Neural progenitor cell (in vitro differentiated cells): ENCODE results near the gene CLCNKA. TPM values are rescaled to one million over a fixed set of nuclear protein-coding genes. Genes with fewer than 3 reads are reported as not detected.

Source experiments
- DNase-seq: peaks from one replicate; pipeline ENCODE4 v3.0.0-alpha.2; 2016; ENCODE audit warnings: low spot score
- H2AFZ ChIP-seq: fragments of 200-600 bp; sonication (generic); replicated peaks from 2 replicates; pipeline ENCODE4 v1.6.1; 2016; ENCODE audit warnings: antibody characterized with exemption
- H3F3A ChIP-seq: fragments of 200-600 bp; sonication (generic); 2 replicates; pipeline ENCODE4 v1.6.1; 2016; ENCODE audit warnings: antibody characterized with exemption, low read depth
- H3K27ac ChIP-seq: fragments of 200-600 bp; sonication (generic); 2 replicates; pipeline ENCODE4 v1.5.1; 2016; ENCODE audit warnings: mild to moderate bottlenecking
- H3K27me3 ChIP-seq: fragments of 200-600 bp; sonication (generic); 2 replicates; pipeline ENCODE4 v1.6.1; 2016; ENCODE audit warnings: mild to moderate bottlenecking, moderate library complexity
- H3K36me3 ChIP-seq: fragments of 200-600 bp; sonication (generic); 2 replicates; pipeline ENCODE4 v1.5.1; 2016
- H3K4me1 ChIP-seq: fragments of 200-600 bp; sonication (generic); 2 replicates; pipeline ENCODE4 v1.6.1; 2016; ENCODE audit warnings: mixed run types
- H3K4me2 ChIP-seq: fragments of 200-600 bp; sonication (generic); 2 replicates; pipeline ENCODE4 v1.6.1; 2016
- H3K4me3 ChIP-seq: fragments of 200-600 bp; sonication (generic); 2 replicates; pipeline ENCODE4 v1.5.1; 2016
- H3K79me2 ChIP-seq: fragments of 200-600 bp; sonication (generic); 2 replicates; pipeline ENCODE4 v1.6.1; 2016; ENCODE audit warnings: low read depth
- H3K9ac ChIP-seq: fragments of 200-600 bp; sonication (generic); 2 replicates; pipeline ENCODE4 v1.6.1; 2016
- H3K9me3 ChIP-seq: fragments of 200-600 bp; sonication (generic); 2 replicates; pipeline ENCODE4 v1.5.1; 2016; ENCODE audit warnings: low read depth
- H4K20me1 ChIP-seq: fragments of 200-600 bp; sonication (generic); 2 replicates; pipeline ENCODE4 v1.6.1; 2016; ENCODE audit warnings: low read depth
- H3K27ac Mint-ChIP-seq: 3 replicates; pipeline ENCODE4 v1.8.0; 2021; ENCODE audit warnings: mixed read lengths
- H3K27me3 Mint-ChIP-seq: 2 replicates; pipeline ENCODE4 v1.8.0; 2022; ENCODE audit warnings: low read depth, mild to moderate bottlenecking, inconsistent platforms, moderate library complexity, mixed read lengths; ENCODE audit not compliant: insufficient read depth
- H3K36me3 Mint-ChIP-seq: 3 replicates; pipeline ENCODE4 v1.8.0; 2021; ENCODE audit warnings: mixed read lengths
- H3K4me1 Mint-ChIP-seq: 3 replicates; pipeline ENCODE4 v1.8.0; 2021; ENCODE audit warnings: mixed read lengths
- H3K4me3 Mint-ChIP-seq: 3 replicates; pipeline ENCODE4 v1.8.0; 2021; ENCODE audit warnings: mild to moderate bottlenecking, moderate library complexity, mixed read lengths
- H3K9me3 Mint-ChIP-seq: 3 replicates; pipeline ENCODE4 v1.8.0; 2020; ENCODE audit warnings: mixed read lengths
- CTCF ChIP-seq: fragments of 200-600 bp; sonication (generic); IDR thresholded peaks from 2 replicates; pipeline ENCODE4 v1.5.1; 2017; ENCODE audit warnings: antibody characterized with exemption, mild to moderate bottlenecking
- EZH2 ChIP-seq: fragments of 200-600 bp; sonication (generic); IDR thresholded peaks from 2 replicates; pipeline ENCODE4 v1.6.1; 2017; ENCODE audit warnings: antibody characterized with exemption, mild to moderate bottlenecking, moderate library complexity
- EZH2phosphoT487 ChIP-seq: fragments of 200-600 bp; sonication (generic); IDR thresholded peaks from 2 replicates; pipeline ENCODE4 v1.6.1; 2017; ENCODE audit warnings: antibody characterized with exemption
- total RNA-seq: library from RNA; depleted of rRNA; stranded (reverse); fragments of >200 nt; gene quantifications from 2 replicates; pipeline ENCODE4 v1.2.3, GENCODE V29; 2015; ENCODE audit warnings: low replicate concordance

Gene CLCNKA
- not detected in 2 replicates for total RNA-seq

GRCh38 chr1:16021681-16022080 lies at the start of gene CLCNKA:
Gene CLCNKA, plus strand, starts transcription at chr1:16022036. Its CDS starts 584 bp downstream, at chr1:16022620.
- peak within 1 kb of the TSS; percentile 72 for H3K27ac Mint-ChIP-seq
- Histone ChIP-seq H3F3A (no peaks in the 10 kb centered on the region), H2AFZ (no peak within 1 kb of the TSS), H3K4me3 (no peak within 1 kb of the TSS), H3K27ac (no peak within 1 kb of the TSS), H3K36me3 (no peaks in the 10 kb centered on the region), H4K20me1 (no peaks in the 10 kb centered on the region), H3K79me2 (no peaks in the 10 kb centered on the region), H3K9me3 (no peaks in the 10 kb centered on the region), H3K27me3 (peaks cover 15% of the 10 kb centered on the region), H3K9ac (no peak within 1 kb of the TSS), H3K4me2 (no peak within 1 kb of the TSS), H3K4me1 (no peaks in the 10 kb centered on the region)
- TF ChIP-seq CTCF, result no peak
- no peak for TF ChIP-seq EZH2phosphoT487
- no peak for TF ChIP-seq EZH2
- H3K27me3 Mint-ChIP-seq, result peaks cover 13% of the 10 kb centered on the region
- H3K4me3 Mint-ChIP-seq, result no peak within 1 kb of the TSS
- no peaks in the 10 kb centered on the region for H3K9me3 Mint-ChIP-seq
- no peak for DNase-seq
- H3K4me1 Mint-ChIP-seq, result peaks cover 28% of the 10 kb centered on the region
- no peaks in the 10 kb centered on the region for H3K36me3 Mint-ChIP-seq

- H3K4me3 Mint-ChIP-seq, result no peak overlapping the region
- Histone ChIP-seq H3K27ac (no peak overlapping the region), H2AFZ (no peak overlapping the region), H3K36me3 (peaks cover 7% of the 10 kb centered on the region), H3F3A (peaks cover 10% of the 10 kb centered on the region), H3K79me2 (peaks cover 20% of the 10 kb centered on the region), H3K4me3 (no peak overlapping the region), H3K9me3 (no peaks in the 10 kb centered on the region), H3K9ac (no peak overlapping the region), H3K27me3 (no peaks in the 10 kb centered on the region), H4K20me1 (peaks cover 13% of the 10 kb centered on the region), H3K4me1 (peaks cover 3% of the 10 kb centered on the region), H3K4me2 (no peak overlapping the region)
- no peak for DNase-seq
- peaks cover 6% of the 10 kb centered on the region for H3K27me3 Mint-ChIP-seq
- H3K27ac Mint-ChIP-seq, result no peak overlapping the region
- H3K9me3 Mint-ChIP-seq, result peaks cover 14% of the 10 kb centered on the region
- H3K4me1 Mint-ChIP-seq, result peaks cover 14% of the 10 kb centered on the region
- peaks cover 34% of the 10 kb centered on the region for H3K36me3 Mint-ChIP-seq
- no peak for TF ChIP-seq EZH2
These were observed 49.4 kb upstream of the CLCNKA start for GRCh38 chr1:15972409-15972808.

GRCh38 chr1:15973772-15974171 lies 48.1 kb upstream of the CLCNKA start:
- no peak overlapping the region for H3K4me3 Mint-ChIP-seq
- no peak for DNase-seq
- peaks cover 3% of the 10 kb centered on the region for H3K4me1 ChIP-seq
- peaks cover 4% of the 10 kb centered on the region for H3K9me3 ChIP-seq
- peaks cover 7% of the 10 kb centered on the region for H3K36me3 ChIP-seq
- peaks cover 12% of the 10 kb centered on the region for H3K9me3 Mint-ChIP-seq
- H3K4me1 Mint-ChIP-seq, result peaks cover 14% of the 10 kb centered on the region
- H3F3A ChIP-seq, result peaks cover 10% of the 10 kb centered on the region
- peaks cover under 1% of the 10 kb centered on the region for H3K27me3 ChIP-seq
- H3K27ac ChIP-seq, result no peak overlapping the region
- H2AFZ ChIP-seq, result no peak overlapping the region
- no peak overlapping the region for H3K9ac ChIP-seq
- H3K36me3 Mint-ChIP-seq, result peaks cover 25% of the 10 kb centered on the region
- H3K4me2 ChIP-seq, result no peak overlapping the region
- peaks cover 3% of the 10 kb centered on the region for H3K27me3 Mint-ChIP-seq
- H3K27ac Mint-ChIP-seq, result no peak overlapping the region
- no peak for TF ChIP-seq CTCF
- TF ChIP-seq EZH2phosphoT487, result no peak
- TF ChIP-seq EZH2, result no peak
- peaks cover 20% of the 10 kb centered on the region for H3K79me2 ChIP-seq
- peaks cover 13% of the 10 kb centered on the region for H4K20me1 ChIP-seq
- no peak overlapping the region for H3K4me3 ChIP-seq

- peak overlapping the region; percentile 87 for H2AFZ ChIP-seq
- peaks cover 3% of the 10 kb centered on the region for H3K36me3 ChIP-seq
- H3F3A ChIP-seq, result peaks cover 10% of the 10 kb centered on the region
- H3K4me3 ChIP-seq, result peak overlapping the region; percentile 90
- peak overlapping the region; percentile 63 for H3K9ac ChIP-seq
- H3K36me3 Mint-ChIP-seq, result peaks cover 19% of the 10 kb centered on the region
- H3K27me3 Mint-ChIP-seq, result peaks cover 3% of the 10 kb centered on the region
- peaks cover 4% of the 10 kb centered on the region for H3K9me3 ChIP-seq
- no peak overlapping the region for H3K27ac ChIP-seq
- peaks cover 14% of the 10 kb centered on the region for H3K4me1 Mint-ChIP-seq
- TF ChIP-seq EZH2phosphoT487, result no peak
- no peak for TF ChIP-seq CTCF
- TF ChIP-seq EZH2, result no peak
- peak overlapping the region; percentile 94 for H3K4me3 Mint-ChIP-seq
- peaks cover 13% of the 10 kb centered on the region for H4K20me1 ChIP-seq
- peak overlapping the region; percentile 92 for H3K4me2 ChIP-seq
- H3K9me3 Mint-ChIP-seq, result peaks cover 8% of the 10 kb centered on the region
- H3K4me1 ChIP-seq, result peaks cover 3% of the 10 kb centered on the region
- H3K27ac Mint-ChIP-seq, result no peak overlapping the region
- DNase-seq, result no peak
- peaks cover 20% of the 10 kb centered on the region for H3K79me2 ChIP-seq
- peaks cover 10% of the 10 kb centered on the region for H3K27me3 ChIP-seq
These were observed 47.0 kb upstream of the CLCNKA start for GRCh38 chr1:15974855-15975254.
